NB4 (cell line): Measurements from ENCODE around the gene ZSCAN18.

Experiments
- DNase-seq: peaks from one replicate; pipeline ENCODE4 v3.0.0; 2010; ENCODE audit warnings: low read depth
- H3K4me3 ChIP-seq: one replicate; pipeline ENCODE4 v1.5.1; 2011; ENCODE audit warnings: mild to moderate bottlenecking, low read depth, low read length, moderate library complexity
- MAX ChIP-seq: IDR thresholded peaks from 2 replicates; pipeline ENCODE4 v1.6.1; 2011; ENCODE audit warnings: low read depth, low read length
- MYC ChIP-seq: IDR thresholded peaks from 2 replicates; pipeline ENCODE4 v1.6.1; 2011; ENCODE audit warnings: low read depth, low read length
- POLR2A ChIP-seq: IDR thresholded peaks from 2 replicates; pipeline ENCODE4 v1.6.1; 2011; ENCODE audit warnings: mild to moderate bottlenecking; ENCODE audit not compliant: insufficient read length; ENCODE audit errors: extremely low read depth
- TF ChIP-seq, protein P1 (sequence below): IDR thresholded peaks from one replicate; pipeline ENCODE4 v1.5.1; 2012; ENCODE audit warnings: low read depth, low read length

Gene ZSCAN18

GRCh38 chr19:58097349-58097748 is 682 bp downstream of the ZSCAN18 start:
- no peak for DNase-seq
- H3K4me3 ChIP-seq = no peak overlapping the region
- TF ChIP-seq, protein P1, sequence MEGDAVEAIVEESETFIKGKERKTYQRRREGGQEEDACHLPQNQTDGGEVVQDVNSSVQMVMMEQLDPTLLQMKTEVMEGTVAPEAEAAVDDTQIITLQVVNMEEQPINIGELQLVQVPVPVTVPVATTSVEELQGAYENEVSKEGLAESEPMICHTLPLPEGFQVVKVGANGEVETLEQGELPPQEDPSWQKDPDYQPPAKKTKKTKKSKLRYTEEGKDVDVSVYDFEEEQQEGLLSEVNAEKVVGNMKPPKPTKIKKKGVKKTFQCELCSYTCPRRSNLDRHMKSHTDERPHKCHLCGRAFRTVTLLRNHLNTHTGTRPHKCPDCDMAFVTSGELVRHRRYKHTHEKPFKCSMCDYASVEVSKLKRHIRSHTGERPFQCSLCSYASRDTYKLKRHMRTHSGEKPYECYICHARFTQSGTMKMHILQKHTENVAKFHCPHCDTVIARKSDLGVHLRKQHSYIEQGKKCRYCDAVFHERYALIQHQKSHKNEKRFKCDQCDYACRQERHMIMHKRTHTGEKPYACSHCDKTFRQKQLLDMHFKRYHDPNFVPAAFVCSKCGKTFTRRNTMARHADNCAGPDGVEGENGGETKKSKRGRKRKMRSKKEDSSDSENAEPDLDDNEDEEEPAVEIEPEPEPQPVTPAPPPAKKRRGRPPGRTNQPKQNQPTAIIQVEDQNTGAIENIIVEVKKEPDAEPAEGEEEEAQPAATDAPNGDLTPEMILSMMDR = no peak
- TF ChIP-seq POLR2A (no peak), MAX (no peak), MYC (no peak)

DNA sequence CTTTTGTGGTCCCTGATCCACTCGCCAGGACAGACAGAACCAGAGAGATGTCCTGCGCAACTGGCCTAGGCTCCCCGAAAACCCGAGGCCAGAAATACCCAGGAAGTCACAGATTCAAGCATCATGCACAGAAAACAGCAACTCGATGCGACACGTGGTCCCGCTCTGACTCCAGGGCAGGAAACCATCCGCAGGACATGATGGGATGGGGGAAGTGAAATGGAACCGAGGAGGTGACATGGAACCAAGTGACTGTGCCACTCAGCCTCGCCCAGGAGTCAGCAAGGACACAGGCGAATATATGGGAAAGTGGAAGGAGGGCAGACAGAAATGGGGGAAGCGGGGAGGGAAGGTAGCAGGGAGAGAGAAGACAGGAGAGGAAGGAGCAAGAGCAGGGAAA is 1.1 kb downstream of the ZSCAN18 start:
- no peak overlapping the region for H3K4me3 ChIP-seq
- DNase-seq = no peak
- TF ChIP-seq POLR2A = no peak
- TF ChIP-seq MYC = no peak
- TF ChIP-seq, protein P1 = no peak

- TF ChIP-seq MYC (no peak), POLR2A (no peak), MAX (no peak)
- TF ChIP-seq, protein P1 = no peak
- no peak overlapping the region for H3K4me3 ChIP-seq
- no peak for DNase-seq
These were observed 2.7 kb downstream of the ZSCAN18 start for GRCh38 chr19:58095328-58095727.

- TF ChIP-seq POLR2A (no peak), MAX (no peak), MYC (no peak)
- TF ChIP-seq, protein P1 = no peak
- no peak for DNase-seq
- no peak overlapping the region for H3K4me3 ChIP-seq
These were observed 5.0 kb downstream of the ZSCAN18 start for GRCh38 chr19:58093071-58093470.

DNA sequence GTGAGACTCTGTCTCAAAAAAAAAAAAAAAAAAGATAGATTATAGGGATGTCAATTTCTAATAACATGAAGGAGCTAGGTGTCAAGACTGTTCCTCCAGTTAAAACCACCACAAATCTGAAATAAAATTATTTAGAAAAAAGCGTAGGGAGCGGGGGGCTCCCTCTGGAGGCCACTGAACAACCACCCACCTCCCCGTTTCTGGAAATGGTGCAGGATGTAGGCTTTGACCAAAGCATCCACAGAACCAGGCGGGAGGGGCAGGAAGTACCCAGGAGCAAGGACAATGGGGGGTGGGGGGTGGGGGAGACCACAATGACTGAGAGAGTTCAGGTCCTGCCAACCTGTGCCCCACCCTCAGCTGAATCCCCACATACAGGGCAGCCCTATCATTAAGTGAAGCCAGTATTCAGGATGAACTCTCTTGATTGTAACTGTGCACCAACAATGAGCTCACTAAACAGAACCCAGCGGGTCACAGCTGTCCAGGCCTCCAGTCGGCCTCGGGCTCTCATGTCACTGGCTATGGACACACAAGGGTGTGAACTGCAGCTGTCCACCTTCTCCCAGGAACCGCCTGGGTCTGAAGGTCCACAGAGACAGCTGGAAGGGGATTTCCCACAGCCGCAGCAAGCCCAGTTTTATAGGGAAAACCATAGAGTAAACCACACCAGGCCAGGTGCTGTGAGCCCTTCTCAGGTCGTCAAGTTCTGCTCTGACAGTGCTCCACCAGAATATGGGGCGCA is 6.6 kb downstream of the ZSCAN18 start:
- no peak for DNase-seq
- H3K4me3 ChIP-seq = no peak overlapping the region
- TF ChIP-seq MYC (no peak), MAX (no peak), POLR2A (no peak)
- TF ChIP-seq, protein P1 = no peak
